Spinal cord (tissue), 10 donors: ENCODE results near the gene PGAP2. TPM values are rescaled to one million over a fixed set of nuclear protein-coding genes. Genes with fewer than 3 reads are reported as not detected.
"Not testable (repeated sequence)": the region's sequence is repeated elsewhere in the genome, so short reads cannot be mapped to it uniquely, and the experiment has no call there.

Experiments used
- DNase-seq, 6 donors: peaks; one replicate each; pipeline versions ENCODE4 v3.0.0 to v3.0.0-alpha.2; 2013 to 2015; ENCODE audit warnings: low spot score in 6 of 6, low read depth in 4 of 6
- H3K27ac ChIP-seq: one replicate; pipeline ENCODE4 v1.5.1; 2013; ENCODE audit warnings: low read depth, low read length, control low read depth
- H3K27me3 ChIP-seq: one replicate; pipeline ENCODE4 v1.6.1; 2013; ENCODE audit warnings: low read length; ENCODE audit not compliant: control insufficient read depth, insufficient read depth
- H3K36me3 ChIP-seq: one replicate; pipeline ENCODE4 v1.6.1; 2013; ENCODE audit warnings: low read length; ENCODE audit not compliant: control insufficient read depth, insufficient read depth
- H3K4me1 ChIP-seq: one replicate; pipeline ENCODE4 v1.6.1; 2013; ENCODE audit warnings: low read length; ENCODE audit not compliant: control insufficient read depth, insufficient read depth
- H3K4me3 ChIP-seq: one replicate; pipeline ENCODE4 v1.5.1; 2013; ENCODE audit warnings: low read depth, low read length, control low read depth
- H3K9me3 ChIP-seq: one replicate; pipeline ENCODE4 v1.6.1; 2013; ENCODE audit warnings: low read length; ENCODE audit not compliant: control insufficient read depth, insufficient read depth
- WGBS: methylation state at CpG from one replicate; pipeline ENCODE4 v1.1.5; 2013; ENCODE audit warnings: missing lambda C conversion rate; ENCODE audit not compliant: insufficient coverage; 5-methylcytosine and 5-hydroxymethylcytosine counted together
- long read RNA-seq, 4 donors: transcript quantifications; one replicate each; lab custom pipeline, GENCODE V29; 2026
- polyA plus RNA-seq, 2 donors: library from polyadenylated mRNA; unstranded; fragments of 120-200 nt; gene quantifications; one replicate each; pipeline ENCODE4 v1.2.1, GENCODE V29; 2013; ENCODE audit not compliant: insufficient read length in 2 of 2
- total RNA-seq, 2 donors: library from RNA; depleted of rRNA in 1 of 2; stranded (reverse); fragments of 120-200 nt in 1 of 2; fragments of >200 nt in 1 of 2; gene quantifications; one replicate each; pipeline versions ENCODE4 v1.2.3 to v1.2.4, GENCODE V29; 2013 to 2014
- donor health status: healthy.

The PGAP2 gene
- total RNA-seq (10 to 100 TPM in 1 of 2 donors, 1 to 10 TPM in 1; 9.5 to 13.1 TPM), polyA plus RNA-seq (10 to 100 TPM; 29.3 to 46.5 TPM)
- long read RNA-seq, donor 1, transcript PGAP2-232 (2 exons, 1,106 nt): major isoform, 5 of 9 reads
- long read RNA-seq, donor 1, partial matches to known transcripts: 0 of 9 reads
- long read RNA-seq, donor 1, other reads (novel, unspliced or antisense): 0 of 9 reads
- long read RNA-seq, donor 2, partial matches to known transcripts: 0 of 1 reads
- long read RNA-seq, donor 2, other reads (novel, unspliced or antisense): 0 of 1 reads
- long read RNA-seq, donor 3, partial matches to known transcripts: 0 of 6 reads
- long read RNA-seq, donor 3, other reads (novel, unspliced or antisense): 0 of 6 reads
- long read RNA-seq, donor 4, transcript PGAP2-232 (2 exons, 1,106 nt): major isoform, 8 of 15 reads
- long read RNA-seq, donor 4, partial matches to known transcripts: 0 of 15 reads
- long read RNA-seq, donor 4, other reads (novel, unspliced or antisense): 0 of 15 reads

GRCh38 chr11:3807909-3808860, at the start of gene PGAP2:
PGAP2 (plus strand) TSS chr11:3808560; CDS start chr11:3811260, 2,700 bp downstream.
- WGBS: 1% methylated on average over 52 of the region's 55 CpGs
- H3K4me1 ChIP-seq: peaks cover 9% of the 10 kb centered on the region
- peak in 4 of 6 donors; percentile 28 to 80 (median 55) for DNase-seq
- H3K4me3 ChIP-seq: peak within 1 kb of the TSS; percentile 77
- H3K27me3 ChIP-seq: no peaks in the 10 kb centered on the region
- H3K27ac ChIP-seq: no peak within 1 kb of the TSS
- peaks cover 3% of the 10 kb centered on the region for H3K36me3 ChIP-seq
- no peaks in the 10 kb centered on the region for H3K9me3 ChIP-seq

- no peaks in the 10 kb centered on the region for H3K27me3 ChIP-seq
- H3K27ac ChIP-seq: no peak overlapping the region
- DNase-seq: no peak
- H3K4me1 ChIP-seq: no peaks in the 10 kb centered on the region
- no peak overlapping the region for H3K4me3 ChIP-seq
- 100% methylated on average over 2 of the region's 4 CpGs for WGBS
- H3K9me3 ChIP-seq: no peaks in the 10 kb centered on the region
- peaks cover 61% of the 10 kb centered on the region for H3K36me3 ChIP-seq
Observed at GRCh38 chr11:3764266-3764665, 44.1 kb upstream of the PGAP2 start.

- H3K36me3 ChIP-seq: peaks cover 65% of the 10 kb centered on the region
- H3K9me3 ChIP-seq: not testable (repeated sequence)
Observed at GRCh38 chr11:3766836-3767235, 41.5 kb upstream of the PGAP2 start.

GRCh38 chr11:3767536-3767935, 40.8 kb upstream of the PGAP2 start:
- peaks cover 63% of the 10 kb centered on the region for H3K36me3 ChIP-seq
- H3K27ac ChIP-seq: no peak overlapping the region

More at GRCh38 chr11:3766836-3767235, 41.5 kb upstream of the PGAP2 start:
- H3K4me1 ChIP-seq, H3K27me3 ChIP-seq, H3K27ac ChIP-seq, H3K4me3 ChIP-seq, DNase-seq: not testable (repeated sequence)
- 97% methylated on average over 5 of the region's 9 CpGs for WGBS

GRCh38 chr11:3773180-3773579, 35.2 kb upstream of the PGAP2 start:
- H3K27ac ChIP-seq: no peak overlapping the region
- H3K4me3 ChIP-seq: no peak overlapping the region
- no peak for DNase-seq
- H3K4me1 ChIP-seq: no peaks in the 10 kb centered on the region
- 100% methylated on average over 2 of the region's 4 CpGs for WGBS
- H3K9me3 ChIP-seq: no peaks in the 10 kb centered on the region
- no peaks in the 10 kb centered on the region for H3K27me3 ChIP-seq
- peaks cover 56% of the 10 kb centered on the region for H3K36me3 ChIP-seq

More at GRCh38 chr11:3767536-3767935, 40.8 kb upstream of the PGAP2 start:
- H3K4me3 ChIP-seq: no peak overlapping the region
- H3K27me3 ChIP-seq: no peaks in the 10 kb centered on the region
- no peaks in the 10 kb centered on the region for H3K4me1 ChIP-seq
- no peaks in the 10 kb centered on the region for H3K9me3 ChIP-seq
- DNase-seq: no peak
- 100% methylated on average over 1 of the region's 3 CpGs for WGBS

GRCh38 chr11:3775736-3776406, 32.5 kb upstream of the PGAP2 start:
- H3K9me3 ChIP-seq: no peaks in the 10 kb centered on the region
- peak in 1 of 6 donors; percentile 20 for DNase-seq
- no peak overlapping the region for H3K27ac ChIP-seq
- H3K36me3 ChIP-seq: peaks cover 58% of the 10 kb centered on the region
- no peak overlapping the region for H3K4me3 ChIP-seq
- no CpG with 5 or more reads among the region's 7 CpGs for whole genome bisulfite sequencing
- H3K4me1 ChIP-seq: no peaks in the 10 kb centered on the region
- no peaks in the 10 kb centered on the region for H3K27me3 ChIP-seq

- Histone ChIP-seq H3K27ac (no peak overlapping the region), H3K4me3 (no peak overlapping the region), H3K9me3 (no peaks in the 10 kb centered on the region), H3K27me3 (no peaks in the 10 kb centered on the region), H3K36me3 (peaks cover 37% of the 10 kb centered on the region), H3K4me1 (no peaks in the 10 kb centered on the region)
- no peak for DNase-seq
- no CpG with 5 or more reads among the region's 2 CpGs for WGBS
Observed at GRCh38 chr11:3781423-3781822, 26.9 kb upstream of the PGAP2 start.

GRCh38 chr11:3782963-3783362, 25.4 kb upstream of the PGAP2 start:
- H3K4me1 ChIP-seq: peaks cover 5% of the 10 kb centered on the region
- H3K36me3 ChIP-seq: peaks cover 25% of the 10 kb centered on the region
- no peaks in the 10 kb centered on the region for H3K27me3 ChIP-seq
- H3K9me3 ChIP-seq: no peaks in the 10 kb centered on the region
- H3K27ac ChIP-seq: no peak overlapping the region
- no peak for DNase-seq
- H3K4me3 ChIP-seq: no peak overlapping the region
- WGBS: 70% methylated on average over 1 of the region's 5 CpGs

- Histone ChIP-seq H3K27ac (no peak overlapping the region), H3K9me3 (no peaks in the 10 kb centered on the region), H3K27me3 (no peaks in the 10 kb centered on the region), H3K4me1 (peaks cover 5% of the 10 kb centered on the region), H3K36me3 (peaks cover 25% of the 10 kb centered on the region), H3K4me3 (no peak overlapping the region)
- WGBS: 93% methylated on average over 3 of the region's 4 CpGs
- DNase-seq: no peak
Observed at GRCh38 chr11:3783611-3784010, 24.7 kb upstream of the PGAP2 start.
